SK-N-DZ (cell line): Measurements from ENCODE around the gene AMIGO2. TPM values are rescaled to one million over a fixed set of nuclear protein-coding genes. Genes with fewer than 3 reads are reported as not detected.
"Not testable (repeated sequence)": the region's sequence is repeated elsewhere in the genome, so short reads cannot be mapped to it uniquely, and the experiment has no call there.

ENCODE experiments used
- DNase-seq: peaks from one replicate; pipeline ENCODE4 v3.0.0-alpha.2; 2015; ENCODE audit warnings: low spot score
- polyA plus RNA-seq, 2 experiments: library from polyadenylated mRNA; depleted of rRNA; stranded (reverse); fragments of >200 nt; gene quantifications; 2 replicates each; pipeline ENCODE4 v1.2.3, GENCODE V29; 2014

AMIGO2 gene, protein sequence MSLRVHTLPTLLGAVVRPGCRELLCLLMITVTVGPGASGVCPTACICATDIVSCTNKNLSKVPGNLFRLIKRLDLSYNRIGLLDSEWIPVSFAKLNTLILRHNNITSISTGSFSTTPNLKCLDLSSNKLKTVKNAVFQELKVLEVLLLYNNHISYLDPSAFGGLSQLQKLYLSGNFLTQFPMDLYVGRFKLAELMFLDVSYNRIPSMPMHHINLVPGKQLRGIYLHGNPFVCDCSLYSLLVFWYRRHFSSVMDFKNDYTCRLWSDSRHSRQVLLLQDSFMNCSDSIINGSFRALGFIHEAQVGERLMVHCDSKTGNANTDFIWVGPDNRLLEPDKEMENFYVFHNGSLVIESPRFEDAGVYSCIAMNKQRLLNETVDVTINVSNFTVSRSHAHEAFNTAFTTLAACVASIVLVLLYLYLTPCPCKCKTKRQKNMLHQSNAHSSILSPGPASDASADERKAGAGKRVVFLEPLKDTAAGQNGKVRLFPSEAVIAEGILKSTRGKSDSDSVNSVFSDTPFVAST
- polyA plus RNA-seq (2014; cell fraction: cytosol; rRNA removed) = 0.09 TPM in 1 of 2 replicates, not detected in the other
- not detected in 2 replicates for polyA plus RNA-seq (2014; cell fraction: nucleus; rRNA removed)

DNA sequence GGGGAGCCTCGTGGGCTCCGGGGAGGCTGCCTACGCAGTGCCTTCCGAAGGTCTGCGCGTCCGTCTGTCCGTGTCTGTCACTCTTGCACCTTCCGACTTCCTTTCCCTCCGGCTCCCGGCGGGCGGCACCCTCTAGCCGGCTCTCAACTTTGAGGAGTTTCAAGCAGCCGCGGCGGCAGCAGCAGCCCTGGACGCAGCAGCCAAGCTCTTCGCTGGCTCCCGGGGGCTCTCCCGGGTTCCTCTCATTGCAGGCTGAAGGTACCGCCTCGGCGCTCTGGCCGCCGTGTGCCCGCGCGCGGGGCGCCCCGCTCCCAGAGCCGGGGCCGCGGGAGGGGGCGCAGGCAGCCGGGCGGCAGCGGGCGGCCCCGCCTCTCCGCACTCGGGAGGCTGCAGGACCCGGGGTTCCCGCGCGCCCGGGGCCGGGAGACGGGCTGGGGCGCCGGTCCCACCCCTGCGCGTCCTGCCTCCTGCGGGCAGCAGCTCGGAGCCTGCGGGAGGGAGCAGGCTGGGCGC, at the start of gene AMIGO2, which contains the start of gene PCED1B:
AMIGO2 (minus strand) TSS at position 492 of the 513 bp plus-strand sequence. CDS start 957 bp downstream, outside the sequence.
PCED1B (plus strand) TSS at position 154 of the 513 bp plus-strand sequence. CDS start 155,443 bp downstream, outside the sequence.
- peak; percentile 9 for DNase-seq

DNA sequence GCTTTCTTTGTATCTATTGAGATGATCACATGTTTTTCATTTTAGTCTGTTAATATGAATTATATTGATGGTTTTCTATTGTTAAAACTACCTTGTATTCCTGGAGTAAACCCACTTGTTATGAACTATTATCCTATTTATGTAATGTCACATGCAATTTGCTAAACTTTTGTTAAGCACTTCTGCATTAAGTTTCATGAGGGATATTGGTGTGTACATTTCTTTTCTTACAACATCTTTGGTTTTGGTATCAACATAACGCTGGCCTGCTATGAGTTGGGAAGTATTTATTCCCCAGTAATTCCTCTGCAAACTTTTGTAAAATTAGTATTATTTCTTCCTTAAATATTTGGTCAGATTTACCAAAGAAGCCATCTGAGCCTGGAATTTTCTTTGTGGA, 46.5 kb upstream of the AMIGO2 start:
- no peak for DNase-seq

DNA sequence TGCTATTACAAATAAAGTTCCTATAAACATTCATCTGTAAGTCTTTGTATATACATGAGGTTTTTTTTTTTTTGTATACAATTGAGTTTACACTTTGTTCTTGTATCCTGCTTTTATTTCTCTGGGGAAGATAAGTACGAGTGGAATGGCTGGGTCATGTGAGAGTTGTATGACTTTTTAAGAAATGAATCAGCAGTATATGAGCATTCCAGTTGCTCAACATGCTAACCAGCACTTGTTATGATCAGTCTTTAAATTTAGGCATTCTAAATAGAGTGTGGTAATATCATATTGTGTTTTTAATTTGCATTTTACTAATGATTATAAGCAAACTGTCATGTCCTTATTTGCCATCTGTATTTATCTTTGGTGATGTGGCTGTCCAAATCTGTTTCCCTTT, 44.7 kb upstream of the AMIGO2 start:
- no peak for DNase-seq

GRCh38 chr12:47123730-47124129, 44.0 kb upstream of the AMIGO2 start:
- no peak for DNase-seq

GRCh38 chr12:47122602-47123001, 42.8 kb upstream of the AMIGO2 start:
- peak; percentile 4 for DNase-seq

DNA sequence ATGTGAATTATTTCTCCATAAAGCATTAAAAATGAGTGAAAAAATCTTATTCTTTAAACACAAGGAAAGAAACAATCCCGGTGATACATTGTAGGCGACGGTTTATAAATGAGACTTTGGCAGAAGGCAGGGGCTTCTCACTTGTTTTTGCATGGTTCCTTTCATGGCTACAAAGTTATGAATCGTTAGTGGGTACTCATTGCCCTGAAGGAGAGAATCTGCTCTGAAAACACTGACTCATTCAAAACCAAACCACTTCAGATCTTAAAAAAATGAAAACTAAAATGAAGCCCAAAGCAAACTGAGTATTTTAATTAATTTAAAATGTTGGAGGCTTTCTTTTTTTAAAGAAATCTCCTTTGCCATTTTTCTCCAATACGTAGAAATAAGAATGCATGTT, 41.4 kb upstream of the AMIGO2 start:
- no peak for DNase-seq

DNA sequence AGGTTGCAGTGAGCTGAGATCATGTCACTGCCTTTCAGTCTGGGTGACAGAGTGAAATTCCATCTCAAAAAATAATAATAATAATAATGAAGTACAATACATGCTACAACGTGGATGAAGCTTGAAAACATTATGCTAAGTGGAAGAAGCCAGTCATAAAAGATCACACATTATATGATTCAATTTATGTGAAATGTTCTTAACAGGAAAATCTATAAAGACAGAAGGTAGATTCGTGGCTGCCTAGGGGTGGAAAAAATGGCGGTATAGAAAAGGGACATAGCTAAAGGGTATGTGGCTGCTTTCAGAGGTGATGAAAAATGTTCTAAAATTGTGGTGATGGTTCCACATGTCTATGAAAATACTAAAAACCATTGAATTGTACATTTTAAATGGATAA, 41.0 kb upstream of the AMIGO2 start:
- DNase-seq = no peak

- not testable (repeated sequence) for DNase-seq
Measured at GRCh38 chr12:47117305-47117704, 37.5 kb upstream of the AMIGO2 start.

- no peak for DNase-seq
Measured at GRCh38 chr12:47114481-47114892, 34.7 kb upstream of the AMIGO2 start.

DNA sequence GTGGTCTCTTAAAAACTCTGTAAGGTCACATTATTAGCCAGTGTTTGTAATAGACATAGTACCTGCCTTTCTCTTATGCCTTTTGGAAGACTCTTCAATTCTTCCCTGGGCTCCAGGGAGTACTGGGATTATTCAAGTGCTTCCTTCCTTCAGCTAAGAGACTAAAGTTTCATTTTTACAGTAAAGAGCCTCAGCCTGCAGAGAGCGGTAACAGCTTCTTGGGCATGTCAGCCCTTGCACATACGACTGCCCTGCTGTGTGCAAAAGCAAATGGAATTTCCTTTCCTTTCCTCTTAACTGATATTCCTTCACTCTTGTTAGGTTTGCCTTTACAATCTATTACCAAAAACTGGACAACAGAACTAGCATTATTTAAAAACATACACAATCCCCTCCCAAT, 32.9 kb upstream of the AMIGO2 start:
- no peak for DNase-seq

DNA sequence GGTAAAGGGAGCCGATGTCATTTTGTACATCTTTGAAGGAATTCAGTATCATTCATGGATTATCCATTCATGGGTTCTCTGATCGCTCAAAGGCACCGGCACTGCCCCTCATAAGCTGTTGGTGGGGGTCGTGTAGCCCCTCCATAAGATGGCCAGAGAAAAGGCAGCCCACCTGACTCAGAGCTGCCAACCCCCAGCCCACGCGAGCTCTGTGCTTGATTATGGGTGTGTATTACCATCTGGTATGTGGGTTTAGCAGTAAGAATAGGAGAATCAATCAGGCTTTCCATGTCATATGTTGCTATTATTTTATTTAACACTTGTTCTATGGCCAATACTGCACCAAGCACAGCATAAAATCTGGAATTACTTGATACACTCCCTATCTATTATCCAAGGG, 32.1 kb upstream of the AMIGO2 start:
- DNase-seq = no peak

- DNase-seq = no peak
Measured at GRCh38 chr12:47111392-47111778, 31.6 kb upstream of the AMIGO2 start.

DNA sequence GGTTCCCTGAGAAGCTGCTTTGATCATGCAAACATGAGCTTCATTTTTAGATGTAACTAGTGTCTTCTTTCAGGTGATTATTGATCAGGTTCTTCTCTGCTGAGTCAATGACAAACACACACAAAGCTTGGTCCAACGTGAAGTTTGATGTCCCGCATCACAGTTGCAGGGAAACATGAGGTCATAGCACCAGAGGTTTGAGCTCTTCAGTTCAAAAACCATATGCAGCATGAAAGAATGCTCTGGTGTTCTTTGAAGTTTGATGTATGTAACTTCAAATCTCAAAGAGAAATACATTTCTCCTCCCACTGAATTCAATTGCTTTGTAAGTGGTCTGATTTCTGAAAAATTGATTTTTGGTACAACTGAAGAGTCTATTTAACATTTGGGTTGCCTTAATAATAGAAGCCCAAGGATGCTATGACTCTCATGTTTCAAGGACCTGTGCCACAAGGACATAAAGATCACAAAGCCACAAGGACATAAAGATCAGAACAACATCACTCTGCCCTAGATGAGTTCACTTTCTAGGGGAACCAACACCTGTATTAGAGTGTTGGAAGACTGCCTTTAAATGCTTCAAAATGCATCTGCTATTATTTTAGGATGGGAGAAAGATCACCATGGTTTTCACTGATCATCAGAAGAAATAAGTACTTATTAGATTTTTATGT, 31.1 kb upstream of the AMIGO2 start:
- DNase-seq = no peak

GRCh38 chr12:47110011-47110541, 30.3 kb upstream of the AMIGO2 start:
- no peak for DNase-seq

- DNase-seq = no peak
Measured at GRCh38 chr12:47107926-47108325, 28.2 kb upstream of the AMIGO2 start.

DNA sequence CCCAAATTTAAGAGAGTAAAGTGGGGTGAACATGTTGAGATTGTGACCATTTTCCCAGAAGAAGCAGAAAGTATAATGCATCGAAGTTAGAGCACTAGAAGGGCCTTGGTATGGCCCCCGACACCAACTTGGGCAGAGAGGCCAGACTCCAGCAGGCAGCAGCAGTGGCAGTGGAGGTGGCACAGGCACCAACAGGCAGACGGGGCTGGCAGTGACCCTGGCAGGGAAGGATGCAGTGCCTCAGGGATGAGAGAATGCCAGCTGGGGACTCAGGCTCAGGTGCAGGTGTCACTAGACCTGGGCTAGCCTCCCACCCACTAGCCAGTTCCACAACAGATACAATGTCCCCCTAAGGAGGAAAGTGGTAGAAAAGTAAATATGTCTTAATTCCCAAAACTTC, 27.7 kb upstream of the AMIGO2 start:
- no peak for DNase-seq

GRCh38 chr12:47105914-47106674, 26.3 kb upstream of the AMIGO2 start:
- no peak for DNase-seq

DNA sequence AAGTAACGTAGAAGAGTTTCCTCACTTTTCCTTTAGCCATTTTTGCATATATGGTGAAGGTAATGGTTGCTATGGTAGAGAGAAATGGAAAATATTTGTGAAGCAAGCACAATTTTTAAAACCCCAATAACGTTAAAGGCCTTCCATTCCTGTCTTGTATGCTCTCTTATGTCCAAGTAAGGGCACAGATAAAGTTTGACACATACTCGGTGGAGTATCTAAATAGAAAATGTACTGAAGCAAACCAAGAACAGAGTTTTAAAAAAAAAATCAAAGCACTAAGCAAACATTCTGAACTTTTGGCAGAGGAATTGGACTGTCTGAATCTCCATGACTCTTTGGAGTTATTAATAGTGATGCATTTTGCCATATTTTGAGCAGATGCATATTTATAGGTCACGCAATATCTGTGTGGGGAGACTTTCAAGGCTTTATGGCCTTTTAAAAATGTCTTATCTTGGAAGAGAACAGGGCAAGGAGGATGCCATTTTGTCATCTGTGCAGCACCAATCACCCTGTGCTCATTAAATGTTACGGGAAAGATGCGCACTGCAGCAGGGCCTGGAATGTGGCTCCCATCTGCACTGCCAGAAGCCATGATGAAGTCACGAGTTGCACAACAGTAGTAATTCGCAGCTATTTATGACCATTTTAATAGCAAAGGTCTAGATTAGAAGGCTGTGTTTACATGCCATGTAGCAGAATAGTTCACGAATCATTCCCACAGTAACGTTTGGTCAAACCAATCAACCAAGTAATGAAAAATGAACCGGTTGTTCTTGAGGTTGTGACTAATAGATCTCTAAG, 23.3 kb upstream of the AMIGO2 start:
- no peak for DNase-seq

DNA sequence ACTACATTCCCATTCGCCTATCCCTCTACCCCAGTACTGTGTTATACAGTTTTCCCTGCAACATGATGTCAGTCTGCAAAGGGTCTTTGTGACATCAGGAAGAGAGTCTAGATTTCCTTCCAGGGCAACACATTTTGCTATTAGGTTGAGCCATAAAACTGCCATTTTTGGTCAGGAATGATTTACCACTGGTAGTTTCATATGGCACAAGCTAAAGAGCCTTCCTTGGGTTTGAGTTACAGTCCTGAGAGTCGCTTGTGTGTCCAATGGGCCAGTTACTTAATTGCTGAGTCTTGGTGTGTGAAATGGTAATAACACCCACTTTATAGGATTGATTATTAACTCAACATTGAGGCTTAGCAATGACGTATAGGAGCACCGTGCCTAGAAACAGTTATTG, 22.6 kb upstream of the AMIGO2 start:
- no peak for DNase-seq

DNA sequence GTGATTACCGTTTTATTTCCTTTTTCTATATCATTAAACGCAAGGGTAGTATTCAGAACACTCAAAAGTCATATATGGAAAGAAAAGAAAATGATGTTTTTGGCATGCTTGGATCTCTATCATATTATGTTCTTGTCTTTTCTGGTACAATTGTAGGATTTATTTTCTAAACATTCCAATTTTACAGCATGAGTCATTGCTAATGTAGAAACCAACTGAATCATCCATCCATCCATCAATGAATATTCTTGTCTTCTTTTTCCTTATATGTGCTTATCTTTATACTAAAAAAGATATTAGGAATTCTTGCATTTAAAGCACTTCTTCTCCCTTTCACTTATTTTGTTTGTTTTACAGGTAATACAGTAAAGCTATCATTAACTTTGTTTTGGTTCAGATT, 20.4 kb upstream of the AMIGO2 start:
- DNase-seq = no peak
